Immature natural killer cell (primary cell): ENCODE data around the gene HEPACAM. TPM values are rescaled to one million over a fixed set of nuclear protein-coding genes. Genes with fewer than 3 reads are reported as not detected.
"Not testable (repeated sequence)": the region's sequence is repeated elsewhere in the genome, so short reads cannot be mapped to it uniquely, and the experiment has no call there.

ENCODE experiments used
- DNase-seq, 3 donors: peaks; one replicate each; pipeline ENCODE4 v3.0.0; 2022; ENCODE audit warnings: mixed read lengths in 1 of 3
- H3K27ac Mint-ChIP-seq, 6 donors: one replicate each; pipeline ENCODE4 v1.8.0; 2020; ENCODE audit warnings: mixed read lengths in 6 of 6, mild to moderate bottlenecking in 5 of 6, inconsistent platforms in 4 of 6, moderate library complexity in 3 of 6
- H3K27me3 Mint-ChIP-seq, 3 donors: one replicate each; pipeline ENCODE4 v1.8.0; 2020 to 2021; ENCODE audit warnings: low read depth in 3 of 3, mild to moderate bottlenecking in 3 of 3, mixed read lengths in 3 of 3, moderate library complexity in 3 of 3, inconsistent platforms in 1 of 3
- H3K36me3 Mint-ChIP-seq, 3 donors: one replicate each; pipeline ENCODE4 v1.8.0; 2020; ENCODE audit warnings: mixed read lengths in 3 of 3, inconsistent platforms in 2 of 3, mild to moderate bottlenecking in 2 of 3
- H3K4me1 Mint-ChIP-seq, 2 donors: one replicate each; pipeline ENCODE4 v1.8.0; 2020; ENCODE audit warnings: inconsistent platforms in 2 of 2, mild to moderate bottlenecking in 2 of 2, mixed read lengths in 2 of 2, moderate library complexity in 1 of 2
- H3K4me3 Mint-ChIP-seq, 5 donors: one replicate each; pipeline ENCODE4 v1.8.0; 2020; ENCODE audit warnings: mild to moderate bottlenecking in 5 of 5, mixed read lengths in 5 of 5, inconsistent platforms in 3 of 5, moderate library complexity in 3 of 5
- H3K9me3 Mint-ChIP-seq, 6 donors: one replicate each; pipeline ENCODE4 v1.8.0; 2020; ENCODE audit warnings: mild to moderate bottlenecking in 6 of 6, mixed read lengths in 6 of 6, inconsistent platforms in 4 of 6, moderate library complexity in 3 of 6
- polyA plus RNA-seq, 3 donors: library from polyadenylated mRNA; unstranded; fragments of 300-500 nt; fragmentation: Illumina TruSeq; gene quantifications; one replicate each; pipeline ENCODE4 v1.2.3, GENCODE V29; 2021

Gene HEPACAM
- not detected for polyA plus RNA-seq

DNA sequence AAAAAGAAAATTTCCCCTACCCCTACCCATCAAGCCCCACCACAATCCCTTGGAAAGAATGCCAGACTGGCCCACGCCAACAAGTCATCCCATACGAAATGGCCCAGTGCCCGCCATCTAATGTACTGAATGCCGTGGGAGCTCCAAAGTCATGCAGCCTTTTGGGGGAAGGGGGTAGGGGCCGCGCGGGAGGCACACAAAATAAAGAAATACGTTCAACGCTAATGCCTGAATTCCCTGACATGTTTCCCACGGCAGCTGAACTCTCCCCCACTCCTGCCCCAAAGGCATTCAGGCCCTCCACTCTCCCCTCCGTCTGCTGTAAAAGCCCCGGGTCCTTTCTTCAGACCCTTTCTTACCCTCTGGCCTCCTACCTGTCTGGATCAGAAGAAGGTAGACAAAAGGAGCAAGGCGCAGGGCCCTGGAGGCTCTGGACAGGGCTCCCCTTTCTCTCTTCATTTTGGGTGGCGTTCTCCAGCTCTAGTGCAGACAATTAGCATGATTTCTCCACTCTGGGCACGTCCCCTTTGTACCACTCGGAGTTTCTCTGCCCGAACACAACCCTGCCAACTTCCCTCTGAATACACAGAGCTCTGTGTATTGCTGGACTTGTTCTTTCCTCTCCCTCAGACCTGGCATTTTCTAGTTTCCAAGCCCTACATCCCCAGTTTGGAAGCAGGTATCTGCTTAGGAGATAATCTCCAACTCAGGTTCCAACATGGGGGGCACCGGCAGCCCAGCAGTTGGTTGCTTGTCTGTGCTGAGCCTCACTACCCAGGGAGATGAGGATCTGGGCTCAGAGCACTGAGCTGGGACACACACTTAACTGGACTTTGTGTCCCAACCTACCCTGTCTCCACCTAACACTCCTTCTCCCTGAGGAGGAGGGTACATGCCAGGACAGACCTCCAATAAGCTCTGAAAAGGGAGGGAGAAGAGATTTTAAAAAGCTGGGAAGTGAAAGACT, at the start of gene HEPACAM:
Gene HEPACAM (minus strand): TSS at position 500 of the 967 bp plus-strand sequence. CDS start 41 bp downstream, at position 459.
- H3K27ac Mint-ChIP-seq: no peak within 1 kb of the TSS
- no peak within 1 kb of the TSS for H3K4me3 Mint-ChIP-seq
- no peak for DNase-seq
- H3K9me3 Mint-ChIP-seq: peaks cover 0 to 2% (median 0%) of the 10 kb centered on the region in 6 donors
- no peaks in the 10 kb centered on the region for H3K4me1 Mint-ChIP-seq
- H3K36me3 Mint-ChIP-seq: no peaks in the 10 kb centered on the region
- H3K27me3 Mint-ChIP-seq: peaks cover 2 to 8% (median 2%) of the 10 kb centered on the region in 3 donors

GRCh38 chr11:124984512-124984854, 48.6 kb upstream of the HEPACAM start:
- H3K4me3 Mint-ChIP-seq: no peak overlapping the region
- peaks cover 0 to 2% of the 10 kb centered on the region in 2 donors for H3K4me1 Mint-ChIP-seq
- no peak for DNase-seq
- peaks cover 13 to 29% (median 21%) of the 10 kb centered on the region in 6 donors for H3K9me3 Mint-ChIP-seq
- peaks cover 62 to 77% (median 65%) of the 10 kb centered on the region in 3 donors for H3K36me3 Mint-ChIP-seq
- no peak overlapping the region for H3K27ac Mint-ChIP-seq
- H3K27me3 Mint-ChIP-seq: peaks cover 0 to 4% (median 0%) of the 10 kb centered on the region in 3 donors

- no peak for DNase-seq
- no peak overlapping the region for H3K27ac Mint-ChIP-seq
- H3K9me3 Mint-ChIP-seq: peaks cover 13 to 30% (median 21%) of the 10 kb centered on the region in 6 donors
- H3K4me1 Mint-ChIP-seq: peaks cover 0 to 2% of the 10 kb centered on the region in 2 donors
- H3K36me3 Mint-ChIP-seq: peaks cover 65 to 80% (median 66%) of the 10 kb centered on the region in 3 donors
- no peak overlapping the region for H3K4me3 Mint-ChIP-seq
- peaks cover 0 to 4% (median 0%) of the 10 kb centered on the region in 3 donors for H3K27me3 Mint-ChIP-seq
These were observed 48.0 kb upstream of the HEPACAM start for GRCh38 chr11:124983674-124984511.

DNA sequence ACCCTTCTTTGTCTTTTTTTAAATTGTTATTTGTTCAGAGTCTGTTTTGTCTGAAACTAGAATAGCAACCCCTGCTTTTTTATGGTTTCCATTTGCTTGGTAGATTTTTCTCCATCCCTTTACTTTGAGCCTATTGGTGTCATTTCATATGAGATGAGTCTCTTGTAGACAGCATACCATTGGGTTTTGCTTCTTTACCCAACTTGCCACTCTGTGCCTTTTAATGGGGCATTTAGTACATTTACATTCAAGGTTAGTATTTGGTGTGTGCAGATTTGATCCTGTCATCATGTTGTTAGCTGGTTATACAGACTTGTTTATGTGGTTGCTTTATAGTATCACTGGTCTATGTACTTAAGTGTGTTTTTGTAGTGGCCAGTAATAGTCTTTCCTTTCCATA, 46.2 kb upstream of the HEPACAM start:
- peaks cover 13 to 30% (median 21%) of the 10 kb centered on the region in 6 donors for H3K9me3 Mint-ChIP-seq
- peaks cover 65 to 82% (median 65%) of the 10 kb centered on the region in 3 donors for H3K36me3 Mint-ChIP-seq
- H3K27me3 Mint-ChIP-seq: peaks cover 0 to 4% (median 0%) of the 10 kb centered on the region in 3 donors
- H3K4me1 Mint-ChIP-seq: peaks cover 0 to 2% of the 10 kb centered on the region in 2 donors
- DNase-seq: no peak
- H3K4me3 Mint-ChIP-seq: no peak overlapping the region
- H3K27ac Mint-ChIP-seq: no peak overlapping the region

- H3K36me3 Mint-ChIP-seq: peaks cover 50 to 61% (median 53%) of the 10 kb centered on the region in 3 donors
- H3K27me3 Mint-ChIP-seq: peaks cover 0 to 2% (median 0%) of the 10 kb centered on the region in 3 donors
- peaks cover 13 to 30% (median 21%) of the 10 kb centered on the region in 6 donors for H3K9me3 Mint-ChIP-seq
- no peak for DNase-seq
- no peak overlapping the region for H3K27ac Mint-ChIP-seq
- peaks cover 0 to 2% of the 10 kb centered on the region in 2 donors for H3K4me1 Mint-ChIP-seq
- H3K4me3 Mint-ChIP-seq: no peak overlapping the region
These were observed 42.5 kb upstream of the HEPACAM start for GRCh38 chr11:124978316-124978715.

DNA sequence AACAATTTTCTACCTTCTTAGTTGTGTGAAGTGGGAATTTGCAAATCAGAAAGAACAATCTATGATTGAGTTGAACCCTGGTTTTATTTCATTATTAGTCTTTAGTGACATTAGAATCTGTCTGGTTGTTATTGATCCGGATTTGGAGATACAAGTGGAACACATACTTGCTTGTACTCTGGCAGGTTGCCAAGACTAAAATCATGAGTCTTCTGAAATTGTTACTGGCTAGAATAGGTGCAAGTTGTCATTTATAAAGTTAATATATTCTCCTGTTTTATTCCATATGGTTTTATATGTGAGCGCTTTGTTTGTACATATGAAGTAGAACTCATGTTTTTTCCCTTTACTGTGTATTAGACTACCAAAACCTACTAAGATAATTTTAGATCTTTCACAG, 41.2 kb upstream of the HEPACAM start:
- peaks cover 3 to 23% (median 14%) of the 10 kb centered on the region in 6 donors for H3K9me3 Mint-ChIP-seq
- no peak overlapping the region for H3K4me3 Mint-ChIP-seq
- H3K27ac Mint-ChIP-seq: no peak overlapping the region
- peaks cover 37 to 48% (median 40%) of the 10 kb centered on the region in 3 donors for H3K36me3 Mint-ChIP-seq
- peaks cover 0 to 2% of the 10 kb centered on the region in 2 donors for H3K4me1 Mint-ChIP-seq
- DNase-seq: no peak
- H3K27me3 Mint-ChIP-seq: peaks cover 0 to 1% (median 0%) of the 10 kb centered on the region in 3 donors

GRCh38 chr11:124976531-124976930, 40.7 kb upstream of the HEPACAM start:
- DNase-seq: no peak
- Mint-ChIP-seq H3K4me3 (no peak overlapping the region), H3K27me3 (no peaks in the 10 kb centered on the region), H3K9me3 (peaks cover 0 to 19% (median 11%) of the 10 kb centered on the region in 6 donors), H3K27ac (no peak overlapping the region), H3K4me1 (peaks cover 0 to 2% of the 10 kb centered on the region in 2 donors), H3K36me3 (peaks cover 33 to 43% (median 36%) of the 10 kb centered on the region in 3 donors)

DNA sequence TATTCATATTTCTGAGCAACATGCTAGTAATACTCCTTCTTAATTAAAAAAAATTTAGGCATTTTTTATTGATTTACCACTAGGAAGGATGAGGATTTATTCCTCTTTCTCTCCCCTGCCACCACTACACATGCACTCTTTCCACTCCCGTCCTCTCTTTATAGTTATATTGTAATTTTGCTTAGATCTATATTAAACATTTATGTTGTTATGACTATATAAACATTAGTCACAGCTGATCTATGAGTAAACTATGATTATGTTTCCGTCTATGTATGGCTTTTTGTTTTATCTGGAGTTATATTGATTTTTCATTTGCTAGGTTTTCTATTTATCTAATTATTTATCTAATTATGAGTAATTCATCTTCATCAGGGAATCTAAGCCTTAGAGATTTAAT, 36.0 kb upstream of the HEPACAM start:
- no peaks in the 10 kb centered on the region for H3K27me3 Mint-ChIP-seq
- no peak overlapping the region for H3K27ac Mint-ChIP-seq
- peaks cover 0 to 5% (median 0%) of the 10 kb centered on the region in 3 donors for H3K36me3 Mint-ChIP-seq
- DNase-seq: no peak
- H3K4me3 Mint-ChIP-seq: no peak overlapping the region
- no peaks in the 10 kb centered on the region for H3K4me1 Mint-ChIP-seq
- H3K9me3 Mint-ChIP-seq: no peaks in the 10 kb centered on the region

DNA sequence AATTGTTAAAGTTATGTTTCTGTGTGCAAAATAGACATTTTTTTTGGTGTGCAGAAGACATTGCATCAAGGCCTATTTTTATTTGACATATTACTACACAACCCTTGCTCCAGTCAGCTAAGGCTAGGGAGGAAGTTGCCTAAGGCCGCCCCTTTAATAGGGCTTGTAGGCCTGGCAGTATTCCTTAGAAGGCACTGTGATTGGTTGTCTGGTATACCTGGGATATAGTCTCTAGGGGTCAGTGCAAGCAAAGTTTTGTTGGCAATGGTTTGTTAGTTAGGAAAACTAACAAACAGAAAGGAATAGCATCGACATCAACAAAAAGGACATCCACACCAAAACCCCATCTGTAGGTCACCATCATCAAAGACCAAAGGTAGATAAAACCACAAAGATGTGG, 35.1 kb upstream of the HEPACAM start:
- H3K36me3 Mint-ChIP-seq: peaks cover 0 to 5% (median 0%) of the 10 kb centered on the region in 3 donors
- no peaks in the 10 kb centered on the region for H3K9me3 Mint-ChIP-seq
- H3K27me3 Mint-ChIP-seq: no peaks in the 10 kb centered on the region
- DNase-seq: no peak
- no peak overlapping the region for H3K27ac Mint-ChIP-seq
- no peak overlapping the region for H3K4me3 Mint-ChIP-seq
- H3K4me1 Mint-ChIP-seq: no peaks in the 10 kb centered on the region

DNA sequence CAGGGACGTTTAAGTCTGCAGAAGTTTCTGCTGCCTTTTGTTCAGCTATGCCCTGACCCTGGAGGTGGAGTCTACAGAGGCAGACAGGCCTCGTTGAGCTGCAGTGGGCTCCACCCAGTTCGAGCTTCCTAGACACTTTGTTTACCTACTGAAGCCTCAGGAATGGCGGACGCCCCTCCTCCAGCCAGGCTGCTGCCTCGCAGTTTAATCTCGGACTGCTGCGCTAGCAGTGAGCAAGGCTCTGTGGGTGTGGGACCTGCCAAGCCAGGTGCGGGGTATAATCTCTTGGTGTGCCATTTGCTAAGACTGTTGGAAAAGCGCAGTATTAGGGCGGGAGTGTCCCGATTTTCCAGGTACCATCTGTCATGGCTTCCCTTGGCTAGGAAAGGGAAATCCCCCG, 32.4 kb upstream of the HEPACAM start:
- H3K4me3 Mint-ChIP-seq, H3K27ac Mint-ChIP-seq, H3K4me1 Mint-ChIP-seq, DNase-seq, H3K27me3 Mint-ChIP-seq, H3K36me3 Mint-ChIP-seq, H3K9me3 Mint-ChIP-seq: not testable (repeated sequence)

DNA sequence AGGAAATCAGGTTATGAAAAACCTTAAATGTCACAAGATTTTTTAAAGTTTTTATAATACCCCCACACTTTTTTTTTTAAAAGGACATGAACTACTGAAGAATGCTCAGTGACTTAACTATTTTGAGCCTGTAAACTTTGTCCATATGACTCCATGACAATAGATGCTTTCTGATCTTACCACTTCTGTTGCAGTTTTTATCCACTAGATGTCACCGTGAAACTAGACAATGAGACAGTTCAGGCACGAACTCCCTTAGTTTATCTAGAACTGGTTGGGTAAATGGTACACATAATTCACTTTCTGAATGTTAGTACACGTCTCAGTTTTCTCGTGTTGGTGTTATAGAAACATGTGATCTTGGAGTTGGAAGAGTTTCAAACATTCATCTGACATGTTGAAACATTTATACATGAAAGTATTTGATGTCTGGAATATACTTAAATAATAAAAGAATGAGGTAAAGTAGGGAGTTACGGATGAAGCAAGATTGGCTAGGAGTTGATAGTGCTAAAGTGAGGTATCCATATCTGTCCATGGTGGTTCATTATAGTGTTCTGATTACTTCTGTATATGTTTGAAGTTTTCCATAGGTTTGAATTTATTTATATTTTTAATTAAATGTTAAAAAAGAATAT, 26.2 kb upstream of the HEPACAM start:
- Mint-ChIP-seq H3K36me3 (peaks cover 0 to 3% (median 0%) of the 10 kb centered on the region in 3 donors), H3K4me3 (no peak overlapping the region), H3K27me3 (peaks cover 0 to 4% (median 0%) of the 10 kb centered on the region in 3 donors), H3K4me1 (no peaks in the 10 kb centered on the region), H3K27ac (no peak overlapping the region), H3K9me3 (no peaks in the 10 kb centered on the region)
- peak; percentile 50 to 65 (median 59) for DNase-seq

- Mint-ChIP-seq H3K4me3 (peak overlapping the region in 1 of 5 donors; percentile 22), H3K27ac (no peak overlapping the region), H3K9me3 (peaks cover 0 to 1% (median 0%) of the 10 kb centered on the region in 6 donors), H3K27me3 (peaks cover 0 to 2% (median 0%) of the 10 kb centered on the region in 3 donors), H3K36me3 (peaks cover 0 to 3% (median 0%) of the 10 kb centered on the region in 3 donors), H3K4me1 (no peaks in the 10 kb centered on the region)
- DNase-seq: no peak
These were observed 19.2 kb upstream of the HEPACAM start for GRCh38 chr11:124955035-124955434.

- H3K4me3 Mint-ChIP-seq: no peak overlapping the region
- no peak overlapping the region for H3K27ac Mint-ChIP-seq
- peaks cover 0 to under 1% of the 10 kb centered on the region in 2 donors for H3K4me1 Mint-ChIP-seq
- peaks cover 0 to 2% (median 0%) of the 10 kb centered on the region in 3 donors for H3K27me3 Mint-ChIP-seq
- peaks cover 0 to 2% (median 0%) of the 10 kb centered on the region in 6 donors for H3K9me3 Mint-ChIP-seq
- peaks cover 0 to 3% (median 0%) of the 10 kb centered on the region in 3 donors for H3K36me3 Mint-ChIP-seq
- DNase-seq: no peak
These were observed 18.7 kb upstream of the HEPACAM start for GRCh38 chr11:124954590-124954955.
